Endothelial cell of umbilical vein (primary cell): ENCODE measurements around the gene CWC27. TPM values are rescaled to one million over a fixed set of nuclear protein-coding genes. Genes with fewer than 3 reads are reported as not detected.

Experiments used
- BruUV-seq: library from RNA; stranded (reverse); fragments of 400-500 nt; replicated peaks from 2 replicates; lab custom pipeline; 2021; lab: Mats Ljungman, UMichigan
- CTCF ChIA-PET: fragments of 300-600, 350-600 bp; sonication (Branson Sonifier 250); formaldehyde crosslinking; loops from one replicate; lab custom pipeline; 2021; ENCODE audit warnings: antibody characterized with exemption, inconsistent platforms; lab: Charles Lee
- POLR2A ChIA-PET: fragments of 300-600, 350-600 bp; sonication (Branson Sonifier 250); formaldehyde crosslinking; loops from one replicate; lab custom pipeline; 2021; ENCODE audit warnings: antibody characterized with exemption, inconsistent platforms; lab: Charles Lee
- DNase-seq: peaks from one replicate; pipeline ENCODE4 v3.0.0-alpha.2; 2011; ENCODE audit warnings: low read depth, low spot score
- FAIRE-seq: peaks from 2 replicates; lab custom pipeline; 2011; peaks lifted over from hg19 to GRCh38; lab: Jason Lieb, UNC
- H2AFZ ChIP-seq: 2 replicates; pipeline ENCODE4 v1.6.0; 2012; ENCODE audit warnings: low read depth, low read length, control low read depth, inconsistent platforms
- H3K27ac ChIP-seq: 2 replicates; pipeline ENCODE4 v1.5.1; 2011; ENCODE audit warnings: low read depth, mild to moderate bottlenecking, control low read depth, low read length, moderate library complexity; ENCODE audit not compliant: insufficient read depth
- H3K27me3 ChIP-seq, 2 experiments: 2 replicates each; pipeline versions ENCODE4 v1.6.0 to v1.6.1; 2011; ENCODE audit warnings: low read length in 2 of 2, mixed read lengths in 1 of 2; ENCODE audit not compliant: control insufficient read depth in 2 of 2, insufficient read depth in 2 of 2
- H3K36me3 ChIP-seq, 2 experiments: 2 replicates in 1 of 2; 3 replicates in 1 of 2; pipeline ENCODE4 v1.5.1; 2011; ENCODE audit warnings: low read length in 2 of 2, mild to moderate bottlenecking in 1 of 2, moderate library complexity in 1 of 2; ENCODE audit not compliant: control insufficient read depth in 2 of 2, insufficient read depth in 2 of 2; ENCODE audit errors: extremely low read depth in 1 of 2
- H3K4me1 ChIP-seq: 3 replicates; pipeline ENCODE4 v1.5.1; 2011; ENCODE audit warnings: mild to moderate bottlenecking, low read length; ENCODE audit not compliant: control insufficient read depth, insufficient read depth; ENCODE audit errors: extremely low read depth
- H3K4me2 ChIP-seq: 2 replicates; pipeline ENCODE4 v1.6.1; 2011; ENCODE audit warnings: low read length, control low read depth, mixed read lengths; ENCODE audit not compliant: insufficient read depth
- H3K4me3 ChIP-seq, 3 experiments: fragments of 200-600 bp in 1 of 3; sonication (generic), shearing (Covaris generic) in 1 of 3; replicated peaks in 1 of 3; 2 replicates each; pipeline ENCODE4 v1.5.1; 2011 to 2016; ENCODE audit warnings: control low read depth in 3 of 3, low read length in 3 of 3, mild to moderate bottlenecking in 2 of 3, inconsistent platforms in 1 of 3, low read depth in 1 of 3, moderate library complexity in 1 of 3; ENCODE audit not compliant: insufficient read depth in 1 of 3
- H3K79me2 ChIP-seq: 2 replicates; pipeline ENCODE4 v1.6.0; 2012; ENCODE audit warnings: low read length, inconsistent platforms; ENCODE audit not compliant: control insufficient read depth, insufficient read depth
- H3K9ac ChIP-seq: replicated peaks from 2 replicates; pipeline ENCODE3; 2011; ENCODE audit warnings: low read length, control low read depth; ENCODE audit not compliant: insufficient read depth; ENCODE audit errors: extremely low read depth
- H3K9me1 ChIP-seq: replicated peaks from 3 replicates; pipeline ENCODE4 v1.6.0; 2011; ENCODE audit warnings: mild to moderate bottlenecking, low read length; ENCODE audit not compliant: control insufficient read depth, insufficient read depth; ENCODE audit errors: extremely low read depth
- H3K9me3 ChIP-seq: replicated peaks from 2 replicates; pipeline ENCODE4 v1.5.1; 2012; ENCODE audit warnings: low read length, inconsistent platforms; ENCODE audit not compliant: control insufficient read depth, insufficient read depth
- H4K20me1 ChIP-seq: replicated peaks from 2 replicates; pipeline ENCODE3; 2011; ENCODE audit warnings: mild to moderate bottlenecking, low read length; ENCODE audit not compliant: control insufficient read depth, insufficient read depth; ENCODE audit errors: extremely low read depth
- EZH2 ChIP-seq: IDR thresholded peaks from 2 replicates; pipeline ENCODE4 v1.6.1; 2012; ENCODE audit warnings: borderline replicate concordance, low read depth, mild to moderate bottlenecking, moderate library complexity, low read length, inconsistent platforms; ENCODE audit not compliant: severe bottlenecking
- FOS ChIP-seq: IDR thresholded peaks from 2 replicates; pipeline ENCODE4 v1.6.1; 2011; ENCODE audit warnings: mild to moderate bottlenecking, low read length, moderate library complexity, borderline replicate concordance; ENCODE audit not compliant: insufficient read depth
- GATA2 ChIP-seq: IDR thresholded peaks from 2 replicates; pipeline ENCODE4 v1.7.0; 2011; ENCODE audit warnings: low read depth, mild to moderate bottlenecking, moderate library complexity, mixed read lengths, low read length; ENCODE audit not compliant: insufficient read length, insufficient read depth
- JUN ChIP-seq: IDR thresholded peaks from 2 replicates; pipeline ENCODE4 v1.6.1; 2011; ENCODE audit warnings: borderline replicate concordance, low read depth; ENCODE audit not compliant: insufficient read length, insufficient read depth
- MYC ChIP-seq: IDR thresholded peaks from one replicate; pipeline ENCODE4 v1.6.1; 2011; ENCODE audit warnings: mild to moderate bottlenecking, low read depth, low read length
- POLR2A ChIP-seq: IDR thresholded peaks from 2 replicates; pipeline ENCODE4 v1.6.1; 2012; ENCODE audit warnings: low read depth, mild to moderate bottlenecking, control low read depth, low read length
- POLR2AphosphoS5 ChIP-seq: IDR thresholded peaks from 2 replicates; pipeline ENCODE4 v1.6.1; 2012; ENCODE audit warnings: low read depth, mild to moderate bottlenecking, control low read depth, low read length, moderate library complexity; ENCODE audit not compliant: insufficient read depth
- dilution Hi-C: fragments of 300-500 bp; cut with MboI; formaldehyde crosslinking; loops from one replicate; pipeline ENCODE4 v1.15.0; 2019; ENCODE audit warnings: low sequenced_read_pairs; ENCODE audit not compliant: extremely low pct_ligation_motif_present
- intact Hi-C: fragments of 100-400 bp; cut with micrococcal nuclease; formaldehyde crosslinking; loops from one replicate; pipeline ENCODE4 v1.10.0; 2022
- polyA plus RNA-seq, 4 experiments: library from polyadenylated mRNA; depleted of rRNA in 3 of 4; stranded (reverse) in 3 of 4; unstranded in 1 of 4; fragments of >200 nt; gene quantifications; 2 replicates each; pipeline versions ENCODE4 v1.2.1 to v1.2.3, GENCODE V29; 2011 to 2012; ENCODE audit warnings: missing spikeins in 1 of 4
- total RNA-seq: library from RNA; stranded (reverse); gene quantifications from 2 replicates; pipeline ENCODE4 v1.2.3, GENCODE V29; 2021
- TF ChIP-seq, protein P1 (sequence below): IDR thresholded peaks from 2 replicates; pipeline ENCODE4 v1.6.1; 2011; ENCODE audit not compliant: insufficient read depth, insufficient read length
- TF ChIP-seq, protein P2 (sequence below), 2 donors: IDR thresholded peaks; 1 replicate in 1 of 2; 2 replicates in 1 of 2; pipeline ENCODE4 v1.5.1; 2011; ENCODE audit warnings: low read length in 2 of 2, mild to moderate bottlenecking in 2 of 2, moderate library complexity in 2 of 2, control low read depth in 1 of 2, inconsistent platforms in 1 of 2, low read depth in 1 of 2; ENCODE audit not compliant: insufficient read depth in 1 of 2; ENCODE audit errors: extremely low read depth in 1 of 2

Gene CWC27
- total and polyA plus RNA-seq, 2 donors (not counting 3 experiments of a cell fraction or from before 2014, with no cell fraction given), result 11.9 to 23.8 TPM

DNA sequence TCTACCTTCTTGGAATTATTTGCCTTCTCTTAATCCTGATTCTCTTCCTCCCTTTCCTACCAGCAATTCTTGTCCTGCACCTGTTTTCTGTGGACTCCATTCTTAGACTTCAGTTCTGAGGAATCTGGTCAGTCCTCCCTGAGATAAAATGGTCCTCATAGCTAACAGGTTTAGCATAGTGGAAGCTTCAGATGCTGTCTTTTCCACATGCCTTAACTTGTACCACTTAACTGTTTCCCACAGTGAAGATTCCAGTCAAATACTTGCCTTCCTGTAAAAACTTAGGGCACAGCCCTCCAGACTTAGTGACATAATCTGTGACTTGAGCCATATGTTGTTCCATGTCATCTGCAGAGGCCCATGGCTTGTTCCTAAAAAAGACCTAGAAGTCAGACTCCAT, 261.3 kb downstream of the CWC27 start:
- Histone ChIP-seq H4K20me1 (no peaks in the 10 kb centered on the region), H3K27me3 (no peaks in the 10 kb centered on the region), H3K9ac (no peak overlapping the region), H3K4me2 (no peak overlapping the region), H3K4me1 (peaks cover 7% of the 10 kb centered on the region), H3K27ac (no peak overlapping the region), H3K9me3 (no peaks in the 10 kb centered on the region), H3K9me1 (no peaks in the 10 kb centered on the region), H2AFZ (no peak overlapping the region), H3K4me3 (no peak overlapping the region), H3K79me2 (no peaks in the 10 kb centered on the region), H3K36me3 (no peaks in the 10 kb centered on the region)
- FAIRE-seq, result no peak
- no peak for DNase-seq
- BruUV-seq, result no TSS peak
- dilution Hi-C loops (no loop called here), intact Hi-C loops (no loop called here)
- ChIA-PET POLR2A (no interaction called here), CTCF (interaction anchor here (0.8 kb wide), 1 partner anchor 27 kb away, joined by 4 read pairs; no protein-coding TSS in a partner anchor)
- TF ChIP-seq JUN (no peak), POLR2A (no peak), EZH2 (no peak), FOS (no peak), POLR2AphosphoS5 (no peak), MYC (no peak), GATA2 (no peak)
- TF ChIP-seq, protein P1, sequence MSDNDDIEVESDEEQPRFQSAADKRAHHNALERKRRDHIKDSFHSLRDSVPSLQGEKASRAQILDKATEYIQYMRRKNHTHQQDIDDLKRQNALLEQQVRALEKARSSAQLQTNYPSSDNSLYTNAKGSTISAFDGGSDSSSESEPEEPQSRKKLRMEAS, result no peak
- TF ChIP-seq, protein P2, sequence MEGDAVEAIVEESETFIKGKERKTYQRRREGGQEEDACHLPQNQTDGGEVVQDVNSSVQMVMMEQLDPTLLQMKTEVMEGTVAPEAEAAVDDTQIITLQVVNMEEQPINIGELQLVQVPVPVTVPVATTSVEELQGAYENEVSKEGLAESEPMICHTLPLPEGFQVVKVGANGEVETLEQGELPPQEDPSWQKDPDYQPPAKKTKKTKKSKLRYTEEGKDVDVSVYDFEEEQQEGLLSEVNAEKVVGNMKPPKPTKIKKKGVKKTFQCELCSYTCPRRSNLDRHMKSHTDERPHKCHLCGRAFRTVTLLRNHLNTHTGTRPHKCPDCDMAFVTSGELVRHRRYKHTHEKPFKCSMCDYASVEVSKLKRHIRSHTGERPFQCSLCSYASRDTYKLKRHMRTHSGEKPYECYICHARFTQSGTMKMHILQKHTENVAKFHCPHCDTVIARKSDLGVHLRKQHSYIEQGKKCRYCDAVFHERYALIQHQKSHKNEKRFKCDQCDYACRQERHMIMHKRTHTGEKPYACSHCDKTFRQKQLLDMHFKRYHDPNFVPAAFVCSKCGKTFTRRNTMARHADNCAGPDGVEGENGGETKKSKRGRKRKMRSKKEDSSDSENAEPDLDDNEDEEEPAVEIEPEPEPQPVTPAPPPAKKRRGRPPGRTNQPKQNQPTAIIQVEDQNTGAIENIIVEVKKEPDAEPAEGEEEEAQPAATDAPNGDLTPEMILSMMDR (IDR thresholded peaks at IDR 0.05; ENCODE audit: extremely low read depth in 1 of 2, insufficient read depth in 1 of 2, low read depth in 1 of 2, low read length in 2 of 2), result no peak
